PC-9 (cell line): Measurements from ENCODE around the gene SHROOM2.

ENCODE experiments used
- CTCF ChIP-seq: fragments of 200-600 bp; sonication (generic); conservative IDR thresholded peaks from 2 replicates; pipeline ENCODE4 v1.6.1; 2017; ENCODE audit warnings: mixed run types, antibody characterized with exemption, mild to moderate bottlenecking, moderate library complexity
- EZH2 ChIP-seq: fragments of 200-600 bp; sonication (generic); IDR thresholded peaks from 2 replicates; pipeline ENCODE4 v1.8.0; 2017; ENCODE audit warnings: antibody characterized with exemption, low read depth

- TF ChIP-seq CTCF (no peak), EZH2 (no peak)
These were observed 15.9 kb upstream of the SHROOM2 start for GRCh38 chrX:9770319-9770718.
